Mammary epithelial cell (primary cell): Measurements from ENCODE around the gene ZC3H18.

ENCODE experiments used
- CTCF ChIP-seq, 2 donors: IDR thresholded peaks in 1 of 2; conservative IDR thresholded peaks in 1 of 2; 2 replicates each; pipeline ENCODE4 v1.5.1; 2011 to 2012; ENCODE audit warnings: inconsistent platforms in 2 of 2, low read length in 2 of 2, mild to moderate bottlenecking in 2 of 2, control low read depth in 1 of 2, low read depth in 1 of 2; ENCODE audit not compliant: insufficient read depth in 1 of 2; ENCODE audit errors: extremely low read depth in 1 of 2
- EZH2 ChIP-seq: IDR thresholded peaks from 2 replicates; pipeline ENCODE4 v1.6.1; 2012; ENCODE audit warnings: low read length, inconsistent platforms, borderline replicate concordance

- TF ChIP-seq CTCF (conservative IDR thresholded peaks at IDR 0.05 in 1 of 2, IDR thresholded peaks at IDR 0.05 in 1 of 2; ENCODE audit: extremely low read depth in 1 of 2, insufficient read depth in 1 of 2, low read depth in 1 of 2, low read length in 2 of 2) (no peak), EZH2 (no peak)
These were observed 87.2 kb downstream of the ZC3H18 start for GRCh38 chr16:88657371-88657770.
